Measurements from ENCODE around the gene CLCN5.
A peak's percentile ranks its signal among the peaks of the same experiment; 100 is the strongest.

The CLCN5 gene

GRCh38 chrX:49879656-49880277, 42.6 kb upstream of the CLCN5 start:
- TF ChIP-seq BACH2 (CRISPR knock-in tag; IDR thresholded peaks at IDR 0.05; ENCODE audit: borderline replicate concordance): no peak
- no peak for TF ChIP-seq TCF4 (CRISPR knock-in tag; IDR thresholded peaks at IDR 0.05; ENCODE audit: borderline replicate concordance)
- no peak for TF ChIP-seq ZFP30 (CRISPR knock-in tag; IDR thresholded peaks at IDR 0.05)
- TF ChIP-seq ZNF565 (CRISPR knock-in tag; conservative IDR thresholded peaks at IDR 0.05; ENCODE audit: low read depth): no peak
- TF ChIP-seq PPARA (CRISPR knock-in tag; IDR thresholded peaks at IDR 0.05; ENCODE audit: borderline replicate concordance): no peak
- TF ChIP-seq ZFP3 (CRISPR knock-in tag; IDR thresholded peaks at IDR 0.05): no peak
- TF ChIP-seq CSDC2 (CRISPR knock-in tag; IDR thresholded peaks at IDR 0.05): no peak
- no peak for TF ChIP-seq SNAI2 (CRISPR knock-in tag; IDR thresholded peaks at IDR 0.05)
- no peak for TF ChIP-seq POU6F1 (CRISPR knock-in tag; IDR thresholded peaks at IDR 0.05; ENCODE audit: borderline replicate concordance, low read depth)
- TF ChIP-seq ESRRG (CRISPR knock-in tag; IDR thresholded peaks at IDR 0.05): no peak
- no peak for TF ChIP-seq CREB5 (CRISPR knock-in tag; IDR thresholded peaks at IDR 0.05; ENCODE audit: low read depth)
- no peak for TF ChIP-seq RARB (CRISPR knock-in tag; IDR thresholded peaks at IDR 0.05)
- TF ChIP-seq TSHZ2 (CRISPR knock-in tag; IDR thresholded peaks at IDR 0.05): no peak
- TF ChIP-seq ZNF70 (CRISPR knock-in tag; IDR thresholded peaks at IDR 0.05): no peak
- no peak for TF ChIP-seq OSR1 (CRISPR knock-in tag; IDR thresholded peaks at IDR 0.05)
- no peak for TF ChIP-seq ZNF8 (CRISPR knock-in tag; IDR thresholded peaks at IDR 0.05)
- TF ChIP-seq PATZ1 (CRISPR knock-in tag; IDR thresholded peaks at IDR 0.05; ENCODE audit: borderline replicate concordance): no peak
- ATAC-seq: peak; percentile 28

- TF ChIP-seq GLIS3 (CRISPR knock-in tag; IDR thresholded peaks at IDR 0.05) (no peak), ZC3H10 (CRISPR knock-in tag; IDR thresholded peaks at IDR 0.05) (no peak), ZNF8 (CRISPR knock-in tag; IDR thresholded peaks at IDR 0.05) (no peak), CSDC2 (CRISPR knock-in tag; IDR thresholded peaks at IDR 0.05) (no peak), ZFP30 (CRISPR knock-in tag; IDR thresholded peaks at IDR 0.05) (no peak), RARB (CRISPR knock-in tag; IDR thresholded peaks at IDR 0.05) (no peak), ISL1 (CRISPR knock-in tag; IDR thresholded peaks at IDR 0.05) (no peak), CSRNP3 (CRISPR knock-in tag; IDR thresholded peaks at IDR 0.05) (no peak), ARNTL (CRISPR knock-in tag; IDR thresholded peaks at IDR 0.05; ENCODE audit: borderline replicate concordance, low read depth) (no peak), ZFP3 (CRISPR knock-in tag; IDR thresholded peaks at IDR 0.05) (no peak), ESRRG (CRISPR knock-in tag; IDR thresholded peaks at IDR 0.05) (no peak), BACH2 (CRISPR knock-in tag; IDR thresholded peaks at IDR 0.05; ENCODE audit: borderline replicate concordance) (no peak), ZNF70 (CRISPR knock-in tag; IDR thresholded peaks at IDR 0.05) (no peak)
- ATAC-seq: no peak
Measured at GRCh38 chrX:49880668-49881067, 41.7 kb upstream of the CLCN5 start.

Data from SK-N-SH treated with all-trans-retinoic acid at 6 μM for 48 hours (cell line).